Osteoblast (primary cell): ENCODE results near the gene EYA4. TPM values are rescaled to one million over a fixed set of nuclear protein-coding genes. Genes with fewer than 3 reads are reported as not detected.

Source experiments
- DNase-seq: peaks from one replicate; pipeline ENCODE4 v3.0.0; 2011; ENCODE audit warnings: low spot score, mixed read lengths; ENCODE audit not compliant: insufficient read length; ENCODE audit errors: missing footprints
- H2AFZ ChIP-seq: 2 replicates; pipeline ENCODE4 v1.6.0; 2011; ENCODE audit warnings: mild to moderate bottlenecking, low read length
- H3K27ac ChIP-seq: 2 replicates; pipeline ENCODE4 v1.5.1; 2011; ENCODE audit warnings: mild to moderate bottlenecking, low read depth, low read length, moderate library complexity
- H3K27me3 ChIP-seq: 2 replicates; pipeline ENCODE4 v1.6.0; 2012; ENCODE audit warnings: mild to moderate bottlenecking, control low read depth, inconsistent platforms, low read length, moderate library complexity; ENCODE audit not compliant: insufficient read depth
- H3K36me3 ChIP-seq: 2 replicates; pipeline ENCODE4 v1.5.1; 2011; ENCODE audit warnings: mild to moderate bottlenecking, low read length, control low read depth, moderate library complexity; ENCODE audit not compliant: insufficient read depth
- H3K4me1 ChIP-seq: 2 replicates; pipeline ENCODE4 v1.5.1; 2011; ENCODE audit warnings: mild to moderate bottlenecking, low read length, control low read depth, moderate library complexity; ENCODE audit not compliant: insufficient read depth
- H3K4me2 ChIP-seq: 2 replicates; pipeline ENCODE4 v1.6.0; 2011; ENCODE audit warnings: mild to moderate bottlenecking, low read length; ENCODE audit not compliant: insufficient read depth
- H3K4me3 ChIP-seq: fragments of 200-600 bp; sonication (generic); 3 replicates; pipeline ENCODE4 v1.5.1; 2012; ENCODE audit warnings: mild to moderate bottlenecking, low read length, inconsistent platforms; ENCODE audit not compliant: insufficient read depth
- H3K79me2 ChIP-seq: 2 replicates; pipeline ENCODE4 v1.6.0; 2012; ENCODE audit warnings: mild to moderate bottlenecking, low read length, control low read depth, inconsistent platforms; ENCODE audit not compliant: insufficient read depth
- H3K9me3 ChIP-seq: 2 replicates; pipeline ENCODE4 v1.5.1; 2011; ENCODE audit warnings: low read depth, low read length, control low read depth
- H4K20me1 ChIP-seq: 2 replicates; pipeline ENCODE4 v1.6.0; 2012; ENCODE audit warnings: mild to moderate bottlenecking, low read length, control low read depth; ENCODE audit not compliant: insufficient read depth
- CTCF ChIP-seq: IDR thresholded peaks from 2 replicates; pipeline ENCODE4 v1.5.1; 2011; ENCODE audit warnings: mild to moderate bottlenecking, low read depth, low read length, moderate library complexity; ENCODE audit errors: extremely low read depth
- total RNA-seq: library from RNA; depleted of rRNA; stranded (reverse); fragments of >200 nt; gene quantifications from 2 replicates; pipeline ENCODE4 v1.2.3, GENCODE V29; 2012

The EYA4 gene
- total RNA-seq, 1 donor = 35.5 TPM

- Histone ChIP-seq H3K9me3 (no peaks in the 10 kb centered on the region), H3K4me1 (no peaks in the 10 kb centered on the region), H3K79me2 (no peaks in the 10 kb centered on the region), H3K27ac (no peak overlapping the region), H3K27me3 (no peaks in the 10 kb centered on the region), H3K4me3 (no peak overlapping the region), H2AFZ (no peak overlapping the region), H4K20me1 (no peaks in the 10 kb centered on the region), H3K36me3 (no peaks in the 10 kb centered on the region), H3K4me2 (no peak overlapping the region)
- DNase-seq = no peak
- no peak for TF ChIP-seq CTCF
Measured at GRCh38 chr6:133376743-133377142, 135.6 kb downstream of the EYA4 start.

DNA sequence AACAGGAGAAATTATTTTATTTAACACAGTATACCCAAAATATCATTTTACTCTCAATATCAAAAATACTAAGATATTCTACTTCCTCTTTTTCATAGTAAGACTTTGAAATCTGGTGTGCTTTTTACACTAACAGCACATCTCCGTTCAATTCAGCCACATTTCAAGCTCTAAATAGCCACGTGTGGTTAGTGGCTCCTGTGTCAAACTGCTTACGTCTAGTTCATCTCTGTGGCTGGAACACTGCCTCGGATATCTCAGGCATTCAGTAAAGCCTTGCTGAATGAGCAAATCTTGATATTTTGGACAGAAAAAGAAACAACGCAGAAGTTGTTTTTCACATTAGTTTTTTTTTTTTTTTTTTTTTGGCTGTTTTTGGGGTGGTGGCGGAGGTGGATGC, 136.1 kb downstream of the EYA4 start:
- no peak overlapping the region for H3K27ac ChIP-seq
- TF ChIP-seq CTCF = no peak
- H3K4me1 ChIP-seq = no peaks in the 10 kb centered on the region
- no peaks in the 10 kb centered on the region for H4K20me1 ChIP-seq
- H3K36me3 ChIP-seq = no peaks in the 10 kb centered on the region
- no peaks in the 10 kb centered on the region for H3K79me2 ChIP-seq
- H3K27me3 ChIP-seq = no peaks in the 10 kb centered on the region
- no peak for DNase-seq
- H3K4me3 ChIP-seq = no peak overlapping the region
- no peak overlapping the region for H3K4me2 ChIP-seq
- H3K9me3 ChIP-seq = no peaks in the 10 kb centered on the region
- H2AFZ ChIP-seq = no peak overlapping the region

- no peak for DNase-seq
- H3K4me3 ChIP-seq = no peak overlapping the region
- TF ChIP-seq CTCF = no peak
Measured at GRCh38 chr6:133380047-133380446, 138.9 kb downstream of the EYA4 start.

GRCh38 chr6:133380723-133381122, 139.6 kb downstream of the EYA4 start:
- H3K4me2 ChIP-seq = no peak overlapping the region
- no peak overlapping the region for H3K27ac ChIP-seq
- H3K79me2 ChIP-seq = no peaks in the 10 kb centered on the region
- no peaks in the 10 kb centered on the region for H3K27me3 ChIP-seq
- no peak for TF ChIP-seq CTCF
- H3K4me1 ChIP-seq = no peaks in the 10 kb centered on the region
- no peak overlapping the region for H2AFZ ChIP-seq
- no peaks in the 10 kb centered on the region for H3K9me3 ChIP-seq
- no peak for DNase-seq
- H3K4me3 ChIP-seq = no peak overlapping the region
- H4K20me1 ChIP-seq = no peaks in the 10 kb centered on the region
- H3K36me3 ChIP-seq = no peaks in the 10 kb centered on the region

More at GRCh38 chr6:133380047-133380446, 138.9 kb downstream of the EYA4 start:
- H4K20me1 ChIP-seq = no peaks in the 10 kb centered on the region
- no peak overlapping the region for H3K27ac ChIP-seq
- H3K27me3 ChIP-seq = no peaks in the 10 kb centered on the region
- H3K36me3 ChIP-seq = no peaks in the 10 kb centered on the region
- no peak overlapping the region for H2AFZ ChIP-seq
- no peak overlapping the region for H3K4me2 ChIP-seq
- H3K9me3 ChIP-seq = no peaks in the 10 kb centered on the region
- H3K79me2 ChIP-seq = no peaks in the 10 kb centered on the region
- H3K4me1 ChIP-seq = no peaks in the 10 kb centered on the region
